A673 (cell line): Measurements from ENCODE around the gene ZNF91. TPM values are rescaled to one million over a fixed set of nuclear protein-coding genes. Genes with fewer than 3 reads are reported as not detected.
A peak's percentile ranks its signal among the peaks of the same experiment; 100 is the strongest.

Experiments
- Bru-seq: library from RNA; stranded (reverse); fragments of 400-500 nt; gene quantifications from one replicate; lab custom pipeline; 2021; lab: Mats Ljungman, UMichigan
- BruChase-seq, 2 experiments: library from RNA; stranded (reverse); fragments of 400-500 nt; gene quantifications; one replicate each; lab custom pipeline; 2021; lab: Mats Ljungman, UMichigan
- BruUV-seq: library from RNA; stranded (reverse); fragments of 400-500 nt; replicated peaks from 2 replicates; lab custom pipeline; 2021; lab: Mats Ljungman, UMichigan
- CTCF ChIA-PET: fragments of 300-600 bp; sonication (Branson Sonifier 250); formaldehyde crosslinking; loops from one replicate; lab custom pipeline; 2022; ENCODE audit warnings: antibody characterized with exemption; lab: Charles Lee
- POLR2A ChIA-PET: fragments of 300-600 bp; sonication (Branson Sonifier 250); formaldehyde crosslinking; loops from one replicate; lab custom pipeline; 2022; ENCODE audit warnings: antibody characterized with exemption; ENCODE audit not compliant: low non-redundant PET; lab: Charles Lee
- DNase-seq: peaks from one replicate; pipeline ENCODE4 v3.0.0-alpha.2; 2015; ENCODE audit warnings: low spot score
- H3K27ac ChIP-seq: fragments of 200-600 bp; sonication (generic); 2 replicates; pipeline ENCODE4 v1.5.1; 2016; ENCODE audit warnings: mixed run types, low read depth, mild to moderate bottlenecking, mixed read lengths, antibody characterized with exemption, low read length; ENCODE audit not compliant: poor library complexity, severe bottlenecking
- H3K27me3 ChIP-seq: fragments of 200-600 bp; sonication (generic); replicated peaks from 2 replicates; pipeline ENCODE4 v1.6.1; 2017; ENCODE audit warnings: mixed run types, low read depth, mild to moderate bottlenecking, mixed read lengths, antibody characterized with exemption, low read length; ENCODE audit not compliant: insufficient read depth, poor library complexity
- H3K36me3 ChIP-seq: fragments of 200-600 bp; sonication (generic); 2 replicates; pipeline ENCODE4 v1.6.1; 2016; ENCODE audit warnings: mixed run types, mild to moderate bottlenecking, mixed read lengths, antibody characterized with exemption, low read length; ENCODE audit not compliant: insufficient read depth, poor library complexity, severe bottlenecking
- H3K4me1 ChIP-seq: fragments of 200-600 bp; sonication (generic); 2 replicates; pipeline ENCODE4 v1.6.1; 2017; ENCODE audit warnings: mixed run types, mild to moderate bottlenecking, mixed read lengths, antibody characterized with exemption, low read length; ENCODE audit not compliant: insufficient read depth, poor library complexity, severe bottlenecking
- H3K4me3 ChIP-seq: fragments of 200-600 bp; sonication (generic); 2 replicates; pipeline ENCODE4 v1.5.1; 2016; ENCODE audit warnings: low read depth, mixed run types, mild to moderate bottlenecking, mixed read lengths, low read length; ENCODE audit not compliant: poor library complexity, severe bottlenecking
- H3K9me3 ChIP-seq: fragments of 200-600 bp; sonication (generic); 2 replicates; pipeline ENCODE4 v1.6.1; 2016; ENCODE audit warnings: mixed run types, low read depth, mild to moderate bottlenecking, mixed read lengths, antibody characterized with exemption, low read length; ENCODE audit not compliant: poor library complexity, severe bottlenecking
- CTCF ChIP-seq: fragments of 300-800, 200-600 bp; sonication (generic); conservative IDR thresholded peaks from 2 replicates; pipeline ENCODE4 v1.5.1; 2017; ENCODE audit warnings: low read depth, mild to moderate bottlenecking, antibody characterized with exemption, low read length, moderate library complexity, mixed read lengths
- EZH2 ChIP-seq: fragments of 200-600 bp; sonication (generic); IDR thresholded peaks from 2 replicates; pipeline ENCODE4 v1.6.1; 2017; ENCODE audit warnings: borderline replicate concordance, low read depth, mild to moderate bottlenecking, mixed read lengths, antibody characterized with exemption, low read length; ENCODE audit not compliant: poor library complexity, severe bottlenecking
- intact Hi-C: fragments of 100-400 bp; cut with micrococcal nuclease; formaldehyde crosslinking; loops from one replicate; pipeline ENCODE4 v1.10.0; 2022; ENCODE audit not compliant: unreplicated experiment
- long read RNA-seq: library from polyadenylated mRNA; stranded (forward); transcript quantifications from one replicate; pipeline ENCODE4 v2.0.0, GENCODE V29; 2022
- total RNA-seq: library from RNA; stranded (reverse); gene quantifications from 2 replicates; pipeline ENCODE4 v1.2.3, GENCODE V29; 2021

The ZNF91 gene
- 7.0 and 8.9 TPM in 2 replicates for total RNA-seq
- Bru-seq, nascent RNA = percentile 75 among the genes with signal in this experiment
- percentile 79 among the genes with signal in this experiment for BruChase-seq, experiment 1, labeled RNA remaining after a 2-hour chase
- BruChase-seq, experiment 2, labeled RNA remaining after a 6-hour chase = percentile 78 among the genes with signal in this experiment
- long read RNA-seq, full-length matches to known transcripts = 2 of 3 reads
- long read RNA-seq, partial matches to known transcripts = 0 of 3 reads
- long read RNA-seq, other reads (novel, unspliced or antisense) = 1 of 3 reads

GRCh38 chr19:23395041-23395721 is at the start of gene ZNF91:
Gene ZNF91, minus strand, starts transcription at chr19:23395471. Its CDS starts 117 bp downstream, at chr19:23395354.
- CTCF ChIA-PET = no interaction called here
- POLR2A ChIA-PET = interaction anchor here (0.7 kb wide), 1 partner anchor 279 kb away, joined by 10 read pairs; the partner anchor contains the start of gene ZNF730
- Histone ChIP-seq H3K36me3 (no peaks in the 10 kb centered on the region), H3K27me3 (no peaks in the 10 kb centered on the region), H3K27ac (peak within 1 kb of the TSS; percentile 85), H3K4me3 (peak within 1 kb of the TSS; percentile 56), H3K4me1 (no peaks in the 10 kb centered on the region), H3K9me3 (peaks cover 29% of the 10 kb centered on the region)
- TF ChIP-seq CTCF (no peak), EZH2 (no peak)
- intact Hi-C loops = no loop called here
- BruUV-seq = no TSS peak
- DNase-seq = peak; percentile 80

GRCh38 chr19:23440791-23441190 is 45.5 kb upstream of the ZNF91 start:
- intact Hi-C loops = no loop called here
- CTCF ChIA-PET = no interaction called here
- TF ChIP-seq EZH2 (no peak), CTCF (peak; percentile 33; the same call in 1 of the 2 replicates)

GRCh38 chr19:23440207-23440606 is 44.9 kb upstream of the ZNF91 start:
- Histone ChIP-seq H3K9me3 (peaks cover 56% of the 10 kb centered on the region), H3K4me3 (no peak overlapping the region), H3K27ac (no peak overlapping the region), H3K36me3 (no peaks in the 10 kb centered on the region), H3K4me1 (no peaks in the 10 kb centered on the region), H3K27me3 (no peaks in the 10 kb centered on the region)
- CTCF ChIA-PET = no interaction called here
- intact Hi-C loops = no loop called here
- POLR2A ChIA-PET = no interaction called here
- TF ChIP-seq CTCF (no peak; the same call in 1 of the 2 replicates), EZH2 (no peak)
- no TSS peak for BruUV-seq
- no peak for DNase-seq

More at GRCh38 chr19:23440791-23441190, 45.5 kb upstream of the ZNF91 start:
- no TSS peak for BruUV-seq
- no peak for DNase-seq
- no peaks in the 10 kb centered on the region for H3K27me3 ChIP-seq
- H3K4me1 ChIP-seq = no peaks in the 10 kb centered on the region
- H3K36me3 ChIP-seq = no peaks in the 10 kb centered on the region
- no peak overlapping the region for H3K4me3 ChIP-seq
- POLR2A ChIA-PET = no interaction called here
- H3K27ac ChIP-seq = no peak overlapping the region
- peaks cover 57% of the 10 kb centered on the region for H3K9me3 ChIP-seq
